ENCODE data around the gene FBH1.
A peak's percentile ranks its signal among the peaks of the same experiment; 100 is the strongest.
"Not testable (repeated sequence)": the region's sequence is repeated elsewhere in the genome, so short reads cannot be mapped to it uniquely, and the experiment has no call there.

Gene FBH1

GRCh38 chr10:5876181-5876768, 13.8 kb upstream of the FBH1 start:
- Histone ChIP-seq H3K9ac (ENCODE audit: low read length) (peak overlapping the region; percentile 74), H2BK15ac (ENCODE audit: low read depth, poor library complexity, severe bottlenecking) (no peak overlapping the region), H2AFZ (ENCODE audit: low read depth, low read length) (no peak overlapping the region), H3K79me1 (replicated peaks; ENCODE audit: low read length, poor library complexity, severe bottlenecking) (no peaks in the 10 kb centered on the region), H3K18ac (ENCODE audit: low read depth in 1 of 2, low read length in 2 of 2) (no peak overlapping the region), H2BK120ac (ENCODE audit: low read depth, low read length) (no peak overlapping the region), H3K4me1 (ENCODE audit: control insufficient read depth, insufficient read depth, low read depth, low read length) (peaks cover 2% of the 10 kb centered on the region), H3K4me3 (ENCODE audit: insufficient read depth in 1 of 2, low read depth in 1 of 2, low read length in 2 of 2) (peak overlapping the region in 1 of 2 experiments; percentile 67), H3K36me3 (ENCODE audit: control insufficient read depth in 1 of 2, insufficient read depth in 2 of 2, low read depth in 1 of 2, low read length in 2 of 2) (peaks cover 19 to 47% of the 10 kb centered on the region in 2 experiments), H4K8ac (ENCODE audit: low read length) (no peak overlapping the region), H3K23ac (ENCODE audit: low read length in 2 of 2) (no peak overlapping the region), H3K14ac (ENCODE audit: low read length in 2 of 2) (no peak overlapping the region), H3K27me3 (ENCODE audit: control insufficient read depth in 1 of 2, insufficient read depth in 1 of 2, low read length in 2 of 2) (no peaks in the 10 kb centered on the region), H2BK12ac (ENCODE audit: low read length in 2 of 2) (no peak overlapping the region), H4K91ac (ENCODE audit: low read length) (no peak overlapping the region), H2BK5ac (ENCODE audit: low read depth, low read length, poor library complexity, severe bottlenecking) (no peak overlapping the region), H3K4me2 (ENCODE audit: low read length, poor library complexity, severe bottlenecking) (no peak overlapping the region), H2AK5ac (ENCODE audit: low read length, severe bottlenecking) (no peak overlapping the region), H3K27ac (ENCODE audit: low read length, poor library complexity, severe bottlenecking) (no peak overlapping the region), H3K9me3 (ENCODE audit: control insufficient read depth, low read length) (no peaks in the 10 kb centered on the region), H3K4ac (ENCODE audit: low read depth in 1 of 2, low read length in 2 of 2) (no peak overlapping the region)
- DNase-seq = no peak
- WGBS = 84% methylated on average over 14 of the region's 14 CpGs

GRCh38 chr10:5877041-5877440, 13.0 kb upstream of the FBH1 start:
- not testable (repeated sequence) for H3K79me1 ChIP-seq (replicated peaks; ENCODE audit: low read length, poor library complexity, severe bottlenecking); H3K4me2 ChIP-seq (ENCODE audit: low read length, poor library complexity, severe bottlenecking); H4K8ac ChIP-seq (ENCODE audit: low read length); H2AFZ ChIP-seq (ENCODE audit: low read depth, low read length); H3K4me3 ChIP-seq (ENCODE audit: insufficient read depth in 1 of 2, low read depth in 1 of 2, low read length in 2 of 2); H3K4ac ChIP-seq (ENCODE audit: low read depth in 1 of 2, low read length in 2 of 2); H3K14ac ChIP-seq (ENCODE audit: low read length in 2 of 2); H2BK12ac ChIP-seq (ENCODE audit: low read length in 2 of 2); H3K27me3 ChIP-seq (ENCODE audit: control insufficient read depth in 1 of 2, insufficient read depth in 1 of 2, low read length in 2 of 2); H2BK5ac ChIP-seq (ENCODE audit: low read depth, low read length, poor library complexity, severe bottlenecking); DNase-seq; H2BK120ac ChIP-seq (ENCODE audit: low read depth, low read length); H4K91ac ChIP-seq (ENCODE audit: low read length); H3K18ac ChIP-seq (ENCODE audit: low read depth in 1 of 2, low read length in 2 of 2); H3K27ac ChIP-seq (ENCODE audit: low read length, poor library complexity, severe bottlenecking); H2AK5ac ChIP-seq (ENCODE audit: low read length, severe bottlenecking); H3K23ac ChIP-seq (ENCODE audit: low read length in 2 of 2); H2BK15ac ChIP-seq (ENCODE audit: low read depth, poor library complexity, severe bottlenecking); H3K4me1 ChIP-seq (ENCODE audit: control insufficient read depth, insufficient read depth, low read depth, low read length); H3K9me3 ChIP-seq (ENCODE audit: control insufficient read depth, low read length)
- peak overlapping the region; percentile 74 for H3K9ac ChIP-seq (ENCODE audit: low read length)
- H3K36me3 ChIP-seq (ENCODE audit: control insufficient read depth in 1 of 2, insufficient read depth in 2 of 2, low read depth in 1 of 2, low read length in 2 of 2) = peaks cover 23 to 50% of the 10 kb centered on the region in 2 experiments
- 98% methylated on average over 4 of the region's 7 CpGs for WGBS

GRCh38 chr10:5882961-5883360, 7.1 kb upstream of the FBH1 start:
- H3K23ac ChIP-seq (ENCODE audit: low read length in 2 of 2) = no peak overlapping the region

GRCh38 chr10:5885619-5886018, 4.4 kb upstream of the FBH1 start:
- no peak overlapping the region for H3K23ac ChIP-seq (ENCODE audit: low read length in 2 of 2)
- no peaks in the 10 kb centered on the region for H3K9me3 ChIP-seq (ENCODE audit: control insufficient read depth, low read length)
- WGBS = 97% methylated on average over 5 of the region's 5 CpGs
- H2AK5ac ChIP-seq (ENCODE audit: low read length, severe bottlenecking) = no peak overlapping the region
- no peak overlapping the region for H3K4me2 ChIP-seq (ENCODE audit: low read length, poor library complexity, severe bottlenecking)
- DNase-seq = no peak
- H2BK5ac ChIP-seq (ENCODE audit: low read depth, low read length, poor library complexity, severe bottlenecking) = no peak overlapping the region
- no peak overlapping the region for H2BK12ac ChIP-seq (ENCODE audit: low read length in 2 of 2)
- H3K4me3 ChIP-seq (ENCODE audit: insufficient read depth in 1 of 2, low read depth in 1 of 2, low read length in 2 of 2) = no peak overlapping the region
- no peak overlapping the region for H3K18ac ChIP-seq (ENCODE audit: low read depth in 1 of 2, low read length in 2 of 2)
- no peak overlapping the region for H3K9ac ChIP-seq (ENCODE audit: low read length)
- no peaks in the 10 kb centered on the region for H3K27me3 ChIP-seq (ENCODE audit: control insufficient read depth in 1 of 2, insufficient read depth in 1 of 2, low read length in 2 of 2)
- peaks cover 24 to 58% of the 10 kb centered on the region in 2 experiments for H3K36me3 ChIP-seq (ENCODE audit: control insufficient read depth in 1 of 2, insufficient read depth in 2 of 2, low read depth in 1 of 2, low read length in 2 of 2)
- H3K79me1 ChIP-seq (replicated peaks; ENCODE audit: low read length, poor library complexity, severe bottlenecking) = peaks cover 13% of the 10 kb centered on the region
- H4K91ac ChIP-seq (ENCODE audit: low read length) = no peak overlapping the region
- H2BK120ac ChIP-seq (ENCODE audit: low read depth, low read length) = no peak overlapping the region
- H2BK15ac ChIP-seq (ENCODE audit: low read depth, poor library complexity, severe bottlenecking) = no peak overlapping the region
- H3K14ac ChIP-seq (ENCODE audit: low read length in 2 of 2) = no peak overlapping the region
- H3K27ac ChIP-seq (ENCODE audit: low read length, poor library complexity, severe bottlenecking) = no peak overlapping the region
- H4K8ac ChIP-seq (ENCODE audit: low read length) = no peak overlapping the region
- H3K4ac ChIP-seq (ENCODE audit: low read depth in 1 of 2, low read length in 2 of 2) = no peak overlapping the region
- peaks cover 15% of the 10 kb centered on the region for H3K4me1 ChIP-seq (ENCODE audit: control insufficient read depth, insufficient read depth, low read depth, low read length)
- H2AFZ ChIP-seq (ENCODE audit: low read depth, low read length) = no peak overlapping the region

More at GRCh38 chr10:5882961-5883360, 7.1 kb upstream of the FBH1 start:
- Histone ChIP-seq H2BK5ac (ENCODE audit: low read depth, low read length, poor library complexity, severe bottlenecking) (no peak overlapping the region), H2AK5ac (ENCODE audit: low read length, severe bottlenecking) (no peak overlapping the region), H3K18ac (ENCODE audit: low read depth in 1 of 2, low read length in 2 of 2) (no peak overlapping the region), H3K79me1 (replicated peaks; ENCODE audit: low read length, poor library complexity, severe bottlenecking) (peaks cover 7% of the 10 kb centered on the region), H3K9me3 (ENCODE audit: control insufficient read depth, low read length) (no peaks in the 10 kb centered on the region), H3K9ac (ENCODE audit: low read length) (no peak overlapping the region), H3K4ac (ENCODE audit: low read depth in 1 of 2, low read length in 2 of 2) (no peak overlapping the region), H4K91ac (ENCODE audit: low read length) (no peak overlapping the region), H3K27ac (ENCODE audit: low read length, poor library complexity, severe bottlenecking) (no peak overlapping the region), H3K36me3 (ENCODE audit: control insufficient read depth in 1 of 2, insufficient read depth in 2 of 2, low read depth in 1 of 2, low read length in 2 of 2) (peaks cover 30 to 79% of the 10 kb centered on the region in 2 experiments), H3K4me3 (ENCODE audit: insufficient read depth in 1 of 2, low read depth in 1 of 2, low read length in 2 of 2) (no peak overlapping the region), H2BK15ac (ENCODE audit: low read depth, poor library complexity, severe bottlenecking) (no peak overlapping the region), H2BK12ac (ENCODE audit: low read length in 2 of 2) (no peak overlapping the region), H3K27me3 (ENCODE audit: control insufficient read depth in 1 of 2, insufficient read depth in 1 of 2, low read length in 2 of 2) (no peaks in the 10 kb centered on the region), H2BK120ac (ENCODE audit: low read depth, low read length) (no peak overlapping the region), H3K4me1 (ENCODE audit: control insufficient read depth, insufficient read depth, low read depth, low read length) (peaks cover 4% of the 10 kb centered on the region), H3K4me2 (ENCODE audit: low read length, poor library complexity, severe bottlenecking) (no peak overlapping the region), H2AFZ (ENCODE audit: low read depth, low read length) (no peak overlapping the region), H4K8ac (ENCODE audit: low read length) (no peak overlapping the region), H3K14ac (ENCODE audit: low read length in 2 of 2) (no peak overlapping the region)
- no peak for DNase-seq
- 97% methylated on average over 7 of the region's 8 CpGs for WGBS
